ENCODE measurements around the gene UBE2R2.

UBE2R2 gene

DNA sequence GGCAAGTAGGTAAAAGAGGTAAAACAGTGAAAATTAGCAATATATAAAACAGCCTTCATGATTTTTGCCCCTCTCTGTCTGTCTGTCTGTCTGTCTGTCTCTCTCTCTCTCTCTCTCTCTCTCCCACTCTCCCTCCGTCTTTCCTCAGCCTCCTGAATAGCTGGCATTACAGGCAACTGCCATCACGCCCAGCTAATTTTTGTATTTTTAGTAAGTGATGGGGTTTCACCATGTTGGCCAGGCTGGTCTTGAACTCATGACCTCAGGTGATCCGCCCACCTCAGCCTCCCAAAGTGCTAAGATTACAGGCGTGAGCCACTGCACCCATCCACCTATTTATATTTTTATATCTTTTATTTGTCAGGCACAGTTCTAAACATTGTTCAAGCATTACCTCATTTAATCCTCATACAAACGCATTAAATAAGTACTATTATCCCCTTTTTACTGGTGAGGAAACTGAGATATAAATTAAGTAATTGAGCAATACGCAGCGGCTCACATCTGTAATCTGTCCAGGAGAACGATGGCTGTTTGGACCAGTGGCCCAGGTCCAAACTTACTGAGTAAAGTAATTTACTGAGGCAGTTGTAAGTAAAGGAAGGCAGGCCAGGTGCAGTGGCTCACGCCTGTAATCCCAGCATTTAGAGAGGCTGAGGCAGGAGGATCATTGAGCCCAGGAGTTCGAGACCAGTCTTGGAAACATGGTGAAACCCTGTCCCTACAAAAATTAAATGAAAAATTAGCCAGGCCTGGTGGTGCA, 60.9 kb downstream of the UBE2R2 start:
- TF ChIP-seq, protein P1, sequence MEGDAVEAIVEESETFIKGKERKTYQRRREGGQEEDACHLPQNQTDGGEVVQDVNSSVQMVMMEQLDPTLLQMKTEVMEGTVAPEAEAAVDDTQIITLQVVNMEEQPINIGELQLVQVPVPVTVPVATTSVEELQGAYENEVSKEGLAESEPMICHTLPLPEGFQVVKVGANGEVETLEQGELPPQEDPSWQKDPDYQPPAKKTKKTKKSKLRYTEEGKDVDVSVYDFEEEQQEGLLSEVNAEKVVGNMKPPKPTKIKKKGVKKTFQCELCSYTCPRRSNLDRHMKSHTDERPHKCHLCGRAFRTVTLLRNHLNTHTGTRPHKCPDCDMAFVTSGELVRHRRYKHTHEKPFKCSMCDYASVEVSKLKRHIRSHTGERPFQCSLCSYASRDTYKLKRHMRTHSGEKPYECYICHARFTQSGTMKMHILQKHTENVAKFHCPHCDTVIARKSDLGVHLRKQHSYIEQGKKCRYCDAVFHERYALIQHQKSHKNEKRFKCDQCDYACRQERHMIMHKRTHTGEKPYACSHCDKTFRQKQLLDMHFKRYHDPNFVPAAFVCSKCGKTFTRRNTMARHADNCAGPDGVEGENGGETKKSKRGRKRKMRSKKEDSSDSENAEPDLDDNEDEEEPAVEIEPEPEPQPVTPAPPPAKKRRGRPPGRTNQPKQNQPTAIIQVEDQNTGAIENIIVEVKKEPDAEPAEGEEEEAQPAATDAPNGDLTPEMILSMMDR (IDR thresholded peaks at IDR 0.05; ENCODE audit: insufficient read depth, low read depth, low read length, missing control alignments): no peak
- no peak for DNase-seq (ENCODE audit: low read depth)
- H3K4me3 ChIP-seq (ENCODE audit: low read length): no peak overlapping the region

DNA sequence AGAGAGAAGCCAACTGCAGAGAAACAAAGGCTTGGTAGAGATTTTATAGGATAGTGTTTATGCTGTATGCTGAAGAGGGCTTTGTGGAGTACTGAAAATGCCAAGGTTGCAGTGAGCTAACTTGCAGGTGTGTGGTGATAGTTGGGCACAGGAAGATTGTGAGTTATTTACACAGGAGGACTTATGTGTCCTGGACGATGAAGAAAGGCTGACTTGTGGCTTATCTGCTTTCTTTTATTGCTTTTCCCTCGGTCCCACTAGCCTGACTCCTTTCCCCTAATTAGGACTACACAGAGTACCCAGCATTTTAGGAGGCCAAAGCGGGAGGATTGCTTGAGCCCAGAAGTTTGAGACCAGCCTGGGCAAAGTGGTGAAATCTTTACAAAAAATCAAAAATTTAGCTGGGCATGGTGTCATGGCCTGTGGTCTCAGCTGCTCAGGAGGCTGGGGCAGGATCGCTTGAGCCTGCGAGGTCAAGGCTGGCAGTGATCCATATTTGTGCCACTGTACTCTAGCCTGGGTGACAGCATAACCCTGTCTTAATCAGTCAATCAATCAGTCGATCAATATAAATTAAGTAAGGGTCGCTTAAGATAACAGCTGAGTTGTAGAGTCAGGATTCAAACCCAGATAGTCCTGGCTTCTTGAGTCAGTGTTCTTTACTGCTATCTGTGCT, 61.9 kb downstream of the UBE2R2 start:
- TF ChIP-seq, protein P1 (IDR thresholded peaks at IDR 0.05; ENCODE audit: insufficient read depth, low read depth, low read length, missing control alignments): no peak
- no peak for DNase-seq (ENCODE audit: low read depth)
- H3K4me3 ChIP-seq (ENCODE audit: low read length): no peak overlapping the region

DNA sequence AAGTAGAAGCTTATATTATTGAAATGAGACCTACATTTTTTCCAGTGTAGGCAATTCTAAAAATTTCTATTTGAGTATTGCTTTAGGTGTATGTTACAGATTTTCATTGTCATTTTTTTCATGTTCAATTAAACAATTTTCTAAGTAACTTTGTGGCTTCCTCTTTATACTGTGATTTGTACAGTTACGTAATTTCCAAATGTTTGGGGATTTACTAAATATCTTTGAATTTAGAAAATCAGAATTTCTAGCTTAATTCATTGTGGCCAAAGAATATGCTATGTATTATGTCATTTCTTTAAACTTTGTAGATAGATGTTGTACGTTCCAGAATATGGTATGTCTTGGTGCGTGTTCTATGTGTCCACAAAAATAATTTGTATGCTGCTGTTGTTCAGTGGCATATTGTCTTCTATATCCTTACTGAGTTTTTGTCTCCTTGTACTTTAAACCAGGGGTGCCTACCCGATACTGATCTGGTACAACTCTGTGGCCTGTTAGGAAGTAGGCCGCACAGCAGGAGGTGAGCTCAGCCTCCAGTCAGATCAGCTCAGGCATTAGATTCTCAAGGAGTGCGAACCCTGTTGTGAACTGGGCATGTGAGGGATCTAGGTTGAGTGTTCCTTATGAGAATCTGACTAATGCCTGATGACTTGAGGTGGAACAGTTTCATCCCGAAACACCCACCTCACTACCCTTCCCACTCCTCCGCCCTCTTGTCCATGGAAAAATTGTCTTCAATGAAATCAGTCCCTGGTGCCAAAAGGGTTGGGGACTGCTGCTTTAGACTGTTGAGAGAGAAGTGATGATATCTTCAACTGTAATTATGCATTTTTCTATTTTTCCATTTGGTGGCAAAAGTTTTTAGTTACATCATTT, 63.5 kb downstream of the UBE2R2 start:
- TF ChIP-seq, protein P1 (IDR thresholded peaks at IDR 0.05; ENCODE audit: insufficient read depth, low read depth, low read length, missing control alignments): no peak
- H3K4me3 ChIP-seq (ENCODE audit: low read length): no peak overlapping the region
- no peak for DNase-seq (ENCODE audit: low read depth)

DNA sequence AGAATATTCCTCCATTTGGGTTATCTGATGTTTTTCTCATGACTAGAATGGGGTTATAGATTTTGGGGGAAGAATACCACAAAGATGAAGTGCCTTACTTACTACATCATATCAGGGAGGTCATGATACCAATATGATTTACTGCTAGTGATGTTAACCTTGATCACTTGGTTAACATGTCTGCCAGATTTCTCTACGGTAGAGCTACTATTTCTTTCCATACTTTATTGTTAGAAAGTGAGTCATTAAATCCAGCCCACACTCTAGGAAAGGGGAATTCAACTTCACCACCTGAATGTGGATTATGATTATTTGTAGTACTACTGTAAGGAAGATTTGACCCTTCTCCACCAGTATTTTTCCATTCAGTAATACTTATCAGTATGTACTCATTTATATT, 64.7 kb downstream of the UBE2R2 start:
- DNase-seq (ENCODE audit: low read depth): peak; percentile 22
- TF ChIP-seq, protein P1 (IDR thresholded peaks at IDR 0.05; ENCODE audit: insufficient read depth, low read depth, low read length, missing control alignments): no peak
- no peak overlapping the region for H3K4me3 ChIP-seq (ENCODE audit: low read length)

DNA sequence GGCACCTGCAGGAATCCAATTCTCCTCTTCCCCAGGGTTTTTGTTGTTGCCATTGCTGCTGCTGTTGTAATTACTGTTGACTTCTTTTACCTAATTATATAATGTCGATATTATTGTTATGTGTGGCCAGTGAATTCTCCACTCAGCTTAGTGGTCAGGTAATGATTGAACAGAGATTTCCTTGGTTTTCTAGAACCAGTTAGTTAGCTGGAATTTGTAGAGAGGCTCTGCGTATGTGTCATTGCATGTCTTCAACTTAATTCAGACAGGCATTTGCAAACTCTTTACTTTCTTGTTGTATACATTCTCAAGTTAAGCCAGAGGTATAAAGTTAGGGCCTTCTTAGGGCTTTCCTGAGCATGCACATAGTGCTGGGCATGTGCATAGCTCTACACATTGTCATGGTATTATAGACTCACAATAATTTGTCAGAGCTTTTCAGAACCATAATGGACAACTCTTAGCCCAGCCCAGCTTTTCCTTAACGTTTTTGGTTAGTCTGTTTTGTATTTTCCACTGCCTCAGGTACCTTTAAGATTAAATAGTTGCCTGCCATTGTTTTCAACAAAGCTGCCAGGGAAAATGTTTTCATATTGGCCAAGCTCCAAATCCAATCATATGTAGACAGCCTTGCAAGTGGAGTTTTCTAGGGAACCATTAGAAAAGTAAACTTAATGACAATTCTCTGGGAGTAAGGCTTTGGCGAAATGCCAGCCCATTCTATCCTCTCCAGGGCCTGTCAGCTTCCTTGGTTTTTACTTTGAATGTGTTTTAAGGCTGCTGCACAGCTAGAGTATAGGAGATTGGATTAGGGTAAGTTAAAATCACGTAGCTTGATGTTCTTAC, 68.1 kb downstream of the UBE2R2 start:
- H3K4me3 ChIP-seq (ENCODE audit: low read length): no peak overlapping the region
- peak; percentile 13 for DNase-seq (ENCODE audit: low read depth)
- TF ChIP-seq, protein P1 (IDR thresholded peaks at IDR 0.05; ENCODE audit: insufficient read depth, low read depth, low read length, missing control alignments): no peak

DNA sequence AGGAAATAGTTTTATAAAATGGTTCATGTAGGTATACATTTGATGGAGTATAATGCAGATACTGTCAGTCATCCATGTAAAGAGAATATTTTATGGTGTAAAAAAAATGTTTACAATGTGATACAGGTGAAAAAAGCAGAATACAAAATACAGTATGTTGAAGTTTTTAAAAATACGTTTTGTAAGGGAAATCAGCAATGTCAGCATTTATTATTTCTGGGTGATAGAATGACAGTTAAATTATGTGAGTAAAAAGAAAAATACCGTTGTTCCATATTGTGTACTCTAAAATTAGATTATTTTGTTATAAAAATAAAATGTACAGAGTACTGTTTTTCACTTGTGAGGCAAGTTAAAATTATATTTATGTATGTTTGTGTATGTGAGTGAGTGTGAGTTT, 69.0 kb downstream of the UBE2R2 start:
- no peak overlapping the region for H3K4me3 ChIP-seq (ENCODE audit: low read length)
- DNase-seq (ENCODE audit: low read depth): no peak
- TF ChIP-seq, protein P1 (IDR thresholded peaks at IDR 0.05; ENCODE audit: insufficient read depth, low read depth, low read length, missing control alignments): no peak

Measured in epithelial cell of esophagus (primary cell).